ENCODE data around the gene TCP1. TPM values are rescaled to one million over a fixed set of nuclear protein-coding genes. Genes with fewer than 3 reads are reported as not detected.
A peak's percentile ranks its signal among the peaks of the same experiment; 100 is the strongest.

Gene TCP1
- total RNA-seq, 1 donor from 2014 or later, result 112 TPM

DNA sequence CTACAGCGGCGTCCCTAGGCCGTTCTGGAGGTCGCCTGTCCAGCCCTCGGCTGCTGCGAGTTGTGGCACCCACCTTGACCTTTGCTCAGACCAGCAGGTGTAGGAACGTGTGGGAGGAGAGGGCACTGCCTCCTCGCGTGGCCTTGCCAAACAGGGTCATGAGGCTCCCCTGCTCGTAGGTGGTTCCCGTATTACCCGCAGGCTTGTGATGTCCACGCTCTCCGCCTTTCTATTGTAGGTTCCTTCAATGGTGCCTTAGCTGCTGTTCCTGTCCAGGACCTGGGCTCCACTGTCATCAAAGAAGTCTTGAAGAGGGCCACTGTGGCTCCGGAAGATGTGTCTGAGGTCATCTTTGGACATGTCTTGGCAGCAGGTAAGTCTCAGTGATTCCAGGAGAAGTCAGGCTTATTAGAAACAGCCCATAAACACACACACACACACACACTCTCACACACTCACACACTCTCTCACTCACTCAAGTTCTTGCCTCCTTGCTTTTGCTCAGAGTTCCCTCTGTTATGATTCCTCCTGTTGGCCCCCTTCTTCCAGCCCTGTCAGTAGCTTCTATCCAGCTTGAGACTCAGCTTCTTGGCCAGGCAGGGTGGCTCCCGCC, 26.6 kb downstream of the TCP1 start:
- Histone ChIP-seq H3K36me3 (peaks cover 40% of the 10 kb centered on the region), H3K4me3 (peak overlapping the region; percentile 97), H3K27ac (peak overlapping the region; percentile 98), H3K4me1 (peaks cover 15% of the 10 kb centered on the region), H3K27me3 (ENCODE audit: low read depth) (no peaks in the 10 kb centered on the region), H3K9me3 (no peaks in the 10 kb centered on the region)
- TF ChIP-seq, protein P1, sequence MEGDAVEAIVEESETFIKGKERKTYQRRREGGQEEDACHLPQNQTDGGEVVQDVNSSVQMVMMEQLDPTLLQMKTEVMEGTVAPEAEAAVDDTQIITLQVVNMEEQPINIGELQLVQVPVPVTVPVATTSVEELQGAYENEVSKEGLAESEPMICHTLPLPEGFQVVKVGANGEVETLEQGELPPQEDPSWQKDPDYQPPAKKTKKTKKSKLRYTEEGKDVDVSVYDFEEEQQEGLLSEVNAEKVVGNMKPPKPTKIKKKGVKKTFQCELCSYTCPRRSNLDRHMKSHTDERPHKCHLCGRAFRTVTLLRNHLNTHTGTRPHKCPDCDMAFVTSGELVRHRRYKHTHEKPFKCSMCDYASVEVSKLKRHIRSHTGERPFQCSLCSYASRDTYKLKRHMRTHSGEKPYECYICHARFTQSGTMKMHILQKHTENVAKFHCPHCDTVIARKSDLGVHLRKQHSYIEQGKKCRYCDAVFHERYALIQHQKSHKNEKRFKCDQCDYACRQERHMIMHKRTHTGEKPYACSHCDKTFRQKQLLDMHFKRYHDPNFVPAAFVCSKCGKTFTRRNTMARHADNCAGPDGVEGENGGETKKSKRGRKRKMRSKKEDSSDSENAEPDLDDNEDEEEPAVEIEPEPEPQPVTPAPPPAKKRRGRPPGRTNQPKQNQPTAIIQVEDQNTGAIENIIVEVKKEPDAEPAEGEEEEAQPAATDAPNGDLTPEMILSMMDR (IDR thresholded peaks at IDR 0.05), result no peak
- DNase-seq (peak; percentile 52), ATAC-seq (peak; percentile 4 to 20)
- intact Hi-C loops (cut with DNase I), result no loop called here

DNA sequence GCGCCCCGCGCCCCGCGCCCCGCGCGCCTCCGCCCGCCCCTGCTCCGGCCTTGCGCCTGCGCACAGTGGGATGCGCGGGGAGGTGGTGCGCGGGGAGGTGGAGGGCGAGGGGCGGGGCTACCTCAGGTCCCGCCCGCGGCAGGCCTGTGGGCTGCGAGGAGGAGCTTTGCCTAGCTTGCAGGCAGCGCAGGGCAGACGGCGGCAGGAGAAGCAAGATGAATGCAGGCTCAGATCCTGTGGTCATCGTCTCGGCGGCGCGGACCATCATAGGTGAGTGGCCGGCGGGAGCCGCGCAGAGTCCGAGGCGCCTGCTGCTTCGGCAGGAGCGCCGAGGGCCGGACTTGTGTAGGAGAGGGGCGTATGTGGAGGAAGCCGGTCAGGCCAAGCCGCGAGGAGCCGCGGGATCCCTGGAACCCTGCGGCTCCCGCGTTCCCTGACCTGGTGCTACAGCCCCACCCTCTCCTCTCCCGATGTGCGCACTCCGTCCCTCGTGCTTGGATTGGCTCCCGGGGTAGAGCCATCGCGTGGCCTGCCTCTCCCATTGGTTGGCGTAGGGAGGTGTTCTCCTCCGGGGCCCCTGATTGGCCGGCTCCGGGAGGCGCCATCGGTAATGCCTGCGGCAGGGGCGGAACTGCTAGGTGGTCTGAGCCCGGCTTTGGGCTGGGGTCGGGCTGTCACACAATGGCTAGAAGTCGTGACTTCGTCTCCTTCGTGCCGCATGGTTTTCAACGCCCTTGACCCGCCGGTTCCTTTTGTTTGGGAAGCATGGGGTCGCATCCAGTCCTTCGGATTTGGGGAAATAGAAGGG, 27.3 kb downstream of the TCP1 start, which contains the start of gene ACAT2:
ACAT2 (plus strand) TSS at position 173 of the 808 bp plus-strand sequence; CDS start at position 216, 43 bp downstream.
- Histone ChIP-seq H3K36me3 (peaks cover 40% of the 10 kb centered on the region), H3K4me3 (peak within 1 kb of the TSS; percentile 97), H3K9me3 (no peaks in the 10 kb centered on the region), H3K4me1 (peaks cover 15% of the 10 kb centered on the region), H3K27me3 (ENCODE audit: low read depth) (no peaks in the 10 kb centered on the region), H3K27ac (peak within 1 kb of the TSS; percentile 98)
- DNase-seq, result peak; percentile 98
- intact Hi-C loops (cut with DNase I), result no loop called here
- TF ChIP-seq, protein P1 (IDR thresholded peaks at IDR 0.05), result no peak
- ATAC-seq, result peak; percentile 99

DNA sequence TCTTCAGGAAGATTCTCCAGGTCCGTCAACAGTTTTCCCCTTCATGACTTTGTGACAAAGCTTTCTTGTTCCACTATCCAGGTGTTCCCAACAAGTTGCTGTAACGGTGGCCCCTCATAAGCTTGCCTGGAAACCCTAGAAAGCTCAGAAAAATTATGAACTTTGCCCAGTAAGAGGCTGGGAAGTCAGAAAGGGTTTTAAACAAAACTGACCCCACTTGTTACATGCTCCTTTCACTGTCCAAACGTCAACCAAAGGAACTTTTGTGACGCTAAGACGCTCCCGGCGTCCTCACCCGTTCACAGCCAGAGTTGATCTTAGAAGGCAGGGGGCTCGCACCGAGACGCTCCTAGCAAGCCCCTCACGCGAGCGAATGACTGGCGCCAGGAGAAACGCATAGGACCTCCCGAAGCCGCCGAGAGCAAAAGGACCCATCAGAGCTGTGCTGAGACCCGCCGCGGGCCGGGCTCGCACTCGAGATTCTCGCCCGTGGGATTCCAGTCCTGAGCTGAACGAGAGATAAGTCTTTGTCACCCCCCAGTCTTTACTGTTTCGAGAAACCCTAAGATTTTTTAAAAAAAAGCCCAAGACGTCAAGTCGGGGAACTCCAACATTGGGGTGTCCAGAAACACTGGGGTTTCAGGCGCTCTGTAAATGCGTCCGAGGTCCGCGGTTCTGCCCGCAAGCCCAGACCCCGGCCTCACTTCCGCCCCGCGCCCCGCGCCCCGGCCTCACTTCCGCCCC, 28.1 kb downstream of the TCP1 start:
- TF ChIP-seq, protein P1 (IDR thresholded peaks at IDR 0.05), result no peak
- no peaks in the 10 kb centered on the region for H3K27me3 ChIP-seq (ENCODE audit: low read depth)
- intact Hi-C loops (cut with DNase I), result no loop called here
- peak overlapping the region; percentile 98 for H3K27ac ChIP-seq
- ATAC-seq, result no peak
- no peaks in the 10 kb centered on the region for H3K9me3 ChIP-seq
- DNase-seq, result peak; percentile 53
- H3K36me3 ChIP-seq, result peaks cover 40% of the 10 kb centered on the region
- peaks cover 15% of the 10 kb centered on the region for H3K4me1 ChIP-seq
- H3K4me3 ChIP-seq, result peak overlapping the region; percentile 97

DNA sequence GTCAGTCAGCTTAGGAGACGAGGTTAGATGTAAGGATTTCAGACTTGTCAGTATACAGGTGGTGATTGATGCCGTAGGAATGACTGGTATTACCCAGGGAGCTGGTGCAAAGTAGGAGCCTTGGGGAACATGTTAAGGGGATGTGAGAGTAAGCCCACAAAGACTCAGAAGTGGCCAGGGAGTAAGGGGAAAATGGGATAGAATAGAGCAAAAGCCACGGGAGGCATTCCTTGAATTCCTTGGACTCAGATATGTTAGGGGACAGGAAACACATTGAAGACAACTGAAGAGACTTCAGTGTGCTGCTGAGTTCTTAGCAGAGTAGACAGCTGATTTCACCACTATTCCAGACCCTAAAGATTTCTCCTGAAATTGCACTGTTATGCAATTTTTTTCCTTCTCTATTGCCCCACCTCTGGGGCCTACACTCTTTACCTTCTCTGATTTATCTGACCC, 28.8 kb downstream of the TCP1 start:
- peaks cover 45% of the 10 kb centered on the region for H3K36me3 ChIP-seq
- DNase-seq, result no peak

DNA sequence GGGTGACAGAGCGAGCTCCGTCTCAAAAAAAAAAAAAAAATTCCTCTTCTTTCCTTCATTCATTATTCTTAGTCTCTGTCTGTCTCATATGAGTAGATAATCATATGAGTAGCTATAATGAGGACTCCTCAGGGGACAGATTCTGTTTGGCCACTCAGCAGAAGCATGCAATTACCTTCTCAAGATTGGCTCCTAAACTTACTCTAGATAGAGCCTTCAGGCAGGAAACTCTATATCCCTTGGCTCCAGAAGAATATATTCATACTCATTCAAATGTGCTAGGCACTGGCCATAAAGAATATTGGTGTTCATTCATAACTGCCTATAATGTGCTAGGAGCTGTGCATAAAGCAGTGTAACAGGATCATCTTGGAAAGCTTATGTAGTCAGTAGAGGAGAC, 29.8 kb downstream of the TCP1 start:
- DNase-seq, result no peak

More for the DNA sequence above, 28.8 kb downstream of the TCP1 start:
- H3K27me3 ChIP-seq (ENCODE audit: low read depth), result no peaks in the 10 kb centered on the region
- peaks cover 15% of the 10 kb centered on the region for H3K4me1 ChIP-seq
- peak overlapping the region; percentile 97 for H3K4me3 ChIP-seq
- intact Hi-C loops (cut with DNase I), result no loop called here
- TF ChIP-seq, protein P1 (IDR thresholded peaks at IDR 0.05), result no peak
- peak overlapping the region; percentile 98 for H3K27ac ChIP-seq
- no peaks in the 10 kb centered on the region for H3K9me3 ChIP-seq
- no peak for ATAC-seq

More for the DNA sequence above, 29.8 kb downstream of the TCP1 start:
- H3K9me3 ChIP-seq, result no peaks in the 10 kb centered on the region
- no peak overlapping the region for H3K4me3 ChIP-seq
- TF ChIP-seq, protein P1 (IDR thresholded peaks at IDR 0.05), result no peak
- no peak for ATAC-seq
- peaks cover 15% of the 10 kb centered on the region for H3K4me1 ChIP-seq
- no peak overlapping the region for H3K27ac ChIP-seq
- H3K36me3 ChIP-seq, result peaks cover 52% of the 10 kb centered on the region
- no peaks in the 10 kb centered on the region for H3K27me3 ChIP-seq (ENCODE audit: low read depth)
- intact Hi-C loops (cut with DNase I), result no loop called here

Measured in lower lobe of right lung (tissue), 2 donors.